HG03159 (cell line): ENCODE measurements around the gene KRTAP10-12.

Experiments used
- ATAC-seq: cut with Tn5 transposase; IDR thresholded peaks from one replicate; pipeline ENCODE4 v1.9.1; 2021; ENCODE audit warnings: mild to moderate bottlenecking, moderate library complexity; ENCODE audit not compliant: unreplicated experiment

KRTAP10-12 gene

DNA sequence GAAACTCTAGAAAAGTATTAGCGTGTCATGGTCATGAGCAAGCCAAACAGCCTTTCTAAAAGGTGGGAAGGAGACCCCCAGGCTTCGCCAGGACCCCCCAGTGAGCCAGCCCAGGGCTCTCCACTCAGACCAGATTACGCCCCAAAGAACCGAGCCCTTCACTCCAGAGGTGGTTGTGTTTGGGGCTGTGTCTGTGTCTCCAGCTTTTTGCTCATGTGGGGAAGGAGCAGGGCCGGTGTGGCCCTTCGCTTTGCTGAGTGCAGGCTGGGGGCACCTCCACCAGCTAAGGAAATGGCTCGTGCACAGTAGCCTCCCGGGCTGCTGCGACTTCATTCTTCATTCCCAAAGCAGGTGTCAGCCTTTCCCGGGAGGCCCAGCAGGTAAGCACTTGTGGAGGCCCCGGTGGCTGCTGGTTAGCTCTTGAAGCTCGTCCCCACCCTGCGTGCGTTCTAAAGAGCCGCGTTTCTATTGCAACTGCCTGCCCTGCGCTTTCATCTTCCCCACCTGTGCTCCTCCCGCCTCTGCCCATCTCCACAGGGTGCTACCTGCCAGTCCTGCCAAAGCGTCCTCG, 13.9 kb downstream of the KRTAP10-12 start:
- ATAC-seq = no peak

DNA sequence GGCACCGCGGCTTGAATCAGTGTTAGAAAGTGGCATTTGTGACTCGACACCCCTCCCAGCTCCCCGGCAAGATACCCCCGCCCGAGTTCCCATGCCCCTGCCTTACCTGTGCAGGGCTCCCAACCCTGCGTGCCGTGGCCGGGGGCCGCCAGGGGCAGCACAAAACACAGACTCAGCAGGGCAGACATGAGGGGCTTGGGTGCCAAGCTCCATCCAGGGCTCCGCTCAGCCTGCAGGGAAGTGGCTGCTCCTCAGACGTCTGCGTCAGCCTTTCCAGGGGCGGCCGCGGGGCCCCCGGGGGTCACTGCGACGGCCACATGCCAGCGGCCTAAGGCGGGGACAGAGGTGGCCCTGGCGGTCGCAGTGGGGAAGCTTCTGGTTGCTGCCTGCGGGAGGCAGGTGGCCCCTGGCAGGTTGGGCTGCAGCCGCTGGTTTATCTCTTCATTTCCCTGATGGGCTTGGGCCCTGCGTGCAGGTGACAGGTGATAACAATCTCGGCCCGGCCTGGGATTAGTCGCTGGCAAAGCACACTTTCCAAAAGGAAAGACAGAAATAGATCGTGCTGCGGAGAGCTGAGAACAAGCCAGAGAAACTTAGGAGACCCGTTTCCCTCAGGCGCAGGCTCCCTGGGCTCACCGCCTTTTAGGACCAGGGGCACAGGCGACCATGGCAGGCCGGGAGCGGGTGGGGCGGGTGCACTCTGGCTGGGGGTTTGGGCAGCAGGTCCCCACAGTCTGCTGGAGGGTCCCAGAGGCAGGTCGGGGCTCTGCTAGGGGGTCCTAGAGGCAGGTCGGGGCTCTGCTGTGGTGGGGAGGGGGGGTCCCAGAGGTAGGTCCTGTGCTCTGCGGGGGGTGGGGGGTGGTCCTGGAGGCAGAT, 14.6 kb downstream of the KRTAP10-12 start, which contains the start of gene TSPEAR:
Gene TSPEAR (minus strand): TSS at position 246 of the 876 bp plus-strand sequence. CDS start 58 bp downstream, at position 188.
- ATAC-seq = no peak

DNA sequence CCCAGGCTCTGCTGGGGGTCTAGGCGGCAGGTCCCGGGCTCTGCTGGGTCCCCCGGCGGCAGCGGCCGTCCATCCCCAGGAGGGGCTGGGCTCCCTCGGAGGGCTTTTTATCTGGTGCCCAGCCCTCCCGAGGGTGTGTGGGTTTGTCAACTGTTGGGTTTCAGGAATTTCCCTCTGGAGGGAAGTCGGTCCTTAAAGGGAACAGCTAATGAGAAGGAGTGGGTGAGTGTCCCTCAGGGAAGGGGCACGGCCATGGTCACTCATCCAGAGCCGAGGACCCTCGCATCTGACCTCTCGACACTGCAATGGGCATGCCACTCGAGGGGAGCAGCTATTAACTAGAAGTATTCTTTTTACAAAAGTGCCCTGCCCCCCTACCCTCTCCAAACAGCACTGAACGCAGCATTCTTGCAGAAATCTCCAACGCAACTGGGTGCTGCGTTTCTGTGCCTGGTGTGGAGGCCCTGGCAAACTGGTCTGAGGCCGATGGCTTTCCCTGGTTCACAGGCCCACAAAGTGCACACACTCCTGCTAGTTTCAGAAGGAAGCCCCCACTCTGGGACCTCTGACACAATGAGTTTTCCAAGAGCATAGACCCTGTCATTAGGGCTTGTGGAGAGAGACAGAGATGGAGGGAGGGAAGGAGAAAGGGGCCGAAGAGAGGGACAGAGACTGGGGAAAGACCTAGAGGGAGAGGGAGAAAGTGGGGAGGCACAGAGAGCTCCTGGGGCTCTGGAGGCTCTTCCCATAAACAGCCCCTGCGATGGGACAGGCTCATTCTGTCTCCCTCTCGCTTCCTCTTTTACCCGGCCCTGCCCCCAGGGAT, 15.4 kb downstream of the KRTAP10-12 start:
- ATAC-seq = no peak

DNA sequence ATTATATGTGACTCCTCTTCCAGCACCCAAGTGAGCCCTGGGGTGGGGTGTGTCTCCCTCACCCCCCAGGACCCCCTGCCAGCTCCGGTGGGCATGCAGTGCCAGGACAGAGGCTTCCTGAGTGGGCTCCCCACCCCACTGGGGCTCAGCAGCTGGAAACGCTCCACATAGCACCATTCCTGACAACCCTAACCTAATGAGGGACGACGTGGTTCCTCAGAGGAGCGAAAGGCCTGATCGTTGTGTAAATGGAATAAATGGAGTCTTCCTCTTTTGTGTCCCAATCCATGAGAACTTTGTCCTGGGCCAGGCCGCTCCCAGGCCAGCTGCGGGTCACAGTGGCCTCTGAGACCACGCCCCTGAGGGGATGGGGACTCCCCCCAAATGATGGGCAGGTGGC, 16.2 kb downstream of the KRTAP10-12 start:
- no peak for ATAC-seq

DNA sequence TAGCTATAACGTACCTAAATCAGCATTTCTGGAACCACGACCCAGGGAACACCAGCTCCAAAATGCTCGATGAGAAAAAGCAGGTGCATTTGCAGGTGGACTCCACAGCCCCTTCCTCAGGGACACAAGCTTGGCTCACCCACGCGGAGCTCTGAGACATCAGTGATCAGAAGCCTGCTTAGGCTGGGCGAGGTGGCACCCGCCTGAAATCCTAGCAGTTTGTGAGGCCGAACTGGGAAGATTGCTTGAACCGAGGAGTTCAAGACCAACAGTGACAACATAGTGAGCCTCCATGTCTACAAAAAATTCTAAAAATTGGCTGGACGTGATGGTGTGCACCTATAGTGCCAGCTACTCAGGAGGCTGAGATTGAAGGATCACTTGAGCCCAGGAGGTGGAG, 16.9 kb downstream of the KRTAP10-12 start:
- ATAC-seq = no peak

DNA sequence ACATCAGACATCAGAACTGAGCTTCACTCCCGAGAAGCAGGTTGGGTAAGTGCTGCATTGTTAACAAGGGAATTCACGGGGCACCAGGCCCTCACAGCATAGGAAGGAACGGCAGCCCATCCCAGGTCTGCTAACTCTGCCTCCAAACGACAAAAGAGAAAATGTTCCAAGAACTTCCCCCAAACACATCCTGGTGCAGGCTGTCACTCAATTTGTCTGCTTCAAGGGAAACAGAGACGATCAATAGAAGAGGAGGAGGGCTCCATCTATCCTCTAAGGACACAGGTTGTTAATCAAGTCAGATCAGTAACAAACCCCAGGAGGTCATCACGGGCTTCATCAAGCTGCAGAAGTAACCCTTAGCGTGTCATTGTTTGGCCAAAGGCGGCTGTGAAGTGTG, 17.9 kb downstream of the KRTAP10-12 start:
- ATAC-seq = no peak

DNA sequence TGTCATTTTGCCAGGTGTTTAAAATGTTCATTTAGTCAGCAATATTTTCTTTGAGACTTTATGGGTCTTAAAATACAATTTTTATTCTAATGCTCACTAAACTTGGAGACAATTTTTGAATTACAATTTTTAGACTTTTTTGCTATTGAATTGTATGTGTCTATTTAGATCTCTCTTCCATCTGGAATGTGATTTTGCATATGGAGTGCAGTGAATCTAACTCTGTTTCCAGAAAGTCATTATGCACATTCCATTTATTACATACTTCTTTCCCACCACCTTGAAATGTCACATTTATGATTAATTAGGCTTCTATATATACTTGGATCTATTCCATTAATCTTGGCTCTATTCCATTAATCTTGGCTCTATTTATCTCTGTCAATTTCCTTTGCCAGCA, 20.0 kb downstream of the KRTAP10-12 start:
- no peak for ATAC-seq

DNA sequence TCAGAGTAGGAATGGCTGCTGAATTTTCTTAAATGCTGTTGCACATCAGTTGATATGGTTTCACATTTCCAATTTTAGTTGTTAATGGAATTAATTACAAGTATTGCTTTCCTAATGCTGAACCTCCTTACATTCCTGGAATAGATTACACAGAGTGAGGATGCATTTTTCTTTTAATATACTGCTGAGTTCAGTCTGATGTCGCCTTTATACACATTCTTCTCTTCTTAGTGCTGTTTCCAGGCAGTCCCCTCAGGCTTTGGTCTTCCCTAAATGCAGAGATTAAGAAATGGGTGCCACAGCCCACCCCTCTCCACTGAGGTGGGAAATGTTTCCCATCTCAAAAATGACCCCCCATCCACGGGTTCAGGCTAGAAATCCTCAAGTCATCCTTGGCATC, 21.1 kb downstream of the KRTAP10-12 start:
- ATAC-seq = no peak

DNA sequence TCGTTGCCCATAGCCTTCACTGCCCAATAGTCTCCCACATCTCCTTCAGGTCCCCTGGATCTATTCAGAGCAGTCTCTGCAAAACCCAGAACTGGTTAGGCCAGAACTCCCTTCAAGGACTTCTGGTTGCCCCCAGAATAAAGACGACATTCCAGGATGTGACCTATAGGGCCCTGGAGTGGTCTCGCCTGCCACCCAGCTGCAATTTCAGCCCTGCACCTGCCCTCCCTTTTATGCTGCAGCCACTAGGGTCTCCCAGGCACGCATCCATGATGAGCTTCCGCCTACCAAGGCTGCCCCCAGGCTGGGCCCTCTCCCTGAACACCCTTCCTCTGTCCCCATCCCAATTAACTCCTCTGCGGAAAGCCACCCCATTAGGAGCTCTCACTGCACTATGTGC, 21.6 kb downstream of the KRTAP10-12 start:
- no peak for ATAC-seq

DNA sequence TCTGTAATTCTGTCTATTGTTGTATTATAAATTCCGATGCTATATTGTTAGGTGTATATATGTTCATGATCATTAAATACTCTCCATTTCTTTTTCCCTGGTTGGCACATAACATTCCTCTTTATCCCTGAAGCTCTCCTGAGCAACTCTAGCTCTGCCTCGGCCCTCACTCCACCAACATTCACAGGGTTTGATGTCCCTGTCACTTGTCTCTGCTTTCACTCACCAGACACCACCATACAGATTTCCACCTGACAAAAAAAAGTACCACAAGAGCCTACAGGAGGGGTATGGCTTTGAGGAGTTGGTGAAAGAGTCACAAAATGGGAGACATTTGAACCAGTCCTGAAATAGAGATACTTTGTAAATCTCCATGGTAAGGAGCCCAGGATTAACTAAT, 23.2 kb downstream of the KRTAP10-12 start:
- ATAC-seq = no peak

DNA sequence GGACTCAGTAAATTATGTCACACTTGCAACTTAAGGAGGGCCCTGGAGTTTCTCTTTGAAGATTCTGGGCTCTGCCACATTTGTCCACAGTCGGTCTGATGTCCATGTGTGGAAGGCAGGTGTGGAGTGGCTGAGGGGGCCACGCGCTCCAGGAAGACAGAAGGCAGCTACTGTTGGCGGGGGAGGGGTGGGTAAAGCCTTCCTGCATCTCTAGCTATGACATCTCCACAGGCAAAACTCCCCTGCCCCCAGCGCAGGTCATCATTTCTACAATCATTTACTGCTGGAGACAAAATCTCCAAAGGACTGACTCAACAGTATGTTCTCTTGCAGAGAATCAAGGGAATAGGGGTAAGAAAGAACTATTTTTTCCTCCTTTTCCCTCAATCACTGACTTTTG, 25.8 kb downstream of the KRTAP10-12 start:
- ATAC-seq = no peak

DNA sequence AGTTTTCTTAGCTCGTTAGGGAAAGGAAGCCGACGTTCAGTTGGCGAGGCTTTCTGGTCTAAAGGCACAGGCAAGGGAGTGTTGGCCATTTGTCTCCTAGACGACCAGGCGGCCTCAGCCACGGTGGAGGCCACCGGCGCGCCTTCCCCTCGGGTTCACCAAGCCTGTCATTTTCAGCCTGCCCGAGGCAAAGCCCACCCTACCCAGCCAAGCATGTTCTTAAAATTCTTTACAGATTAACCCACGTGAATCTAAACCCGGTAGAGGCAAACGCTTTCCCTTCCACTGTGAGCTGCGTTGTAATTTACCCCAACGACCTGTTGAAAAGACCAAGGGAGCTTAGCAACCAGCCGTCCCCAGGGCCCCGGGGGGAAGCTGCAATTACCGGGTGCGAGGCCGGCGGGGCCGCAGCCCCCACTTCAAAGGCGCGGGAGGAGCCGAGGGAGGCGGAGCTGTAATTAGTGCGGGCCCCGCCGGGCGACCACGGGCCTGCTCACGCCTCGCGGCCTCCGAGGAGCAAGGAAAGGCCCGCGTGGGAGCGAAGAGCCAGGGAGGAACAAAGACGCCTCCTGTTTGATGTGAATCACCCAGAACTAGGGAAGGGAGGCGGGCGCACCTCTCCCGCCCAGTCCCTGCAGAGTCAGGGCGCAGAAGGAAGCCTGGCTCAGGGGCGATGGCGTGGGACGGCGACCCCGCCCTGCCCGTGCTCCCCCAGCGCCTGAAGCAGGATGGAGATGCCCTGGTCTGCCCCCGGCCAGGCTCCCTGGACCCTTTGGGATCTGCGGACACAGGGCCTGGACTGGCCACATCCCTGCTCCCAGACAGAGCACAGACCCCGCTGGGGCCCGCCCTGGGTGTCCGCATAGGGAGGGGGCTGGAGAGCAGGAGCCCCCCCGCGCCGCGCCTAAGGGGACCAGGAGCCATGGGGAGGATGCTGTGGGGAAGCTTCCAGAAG, 26.5 kb downstream of the KRTAP10-12 start:
- ATAC-seq = no peak

DNA sequence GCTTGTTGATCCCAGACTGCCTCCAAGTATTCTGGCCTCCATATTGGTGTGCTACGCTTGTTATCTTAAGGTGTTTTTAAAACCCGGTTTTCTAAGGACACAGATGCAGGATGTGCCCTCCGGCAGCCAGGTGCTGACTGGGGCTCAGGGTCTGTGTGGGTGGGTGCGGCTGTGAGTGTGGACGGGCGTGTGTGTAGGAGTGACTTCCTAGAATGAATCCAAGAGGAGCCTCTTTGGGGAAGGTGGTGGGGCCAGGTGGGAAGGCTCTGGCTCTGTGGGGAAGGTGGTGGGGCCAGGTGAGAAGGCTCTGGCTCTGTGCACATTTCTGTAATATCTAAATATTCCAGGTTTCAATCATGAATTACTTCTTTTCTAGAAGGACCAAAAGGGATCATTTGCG, 27.2 kb downstream of the KRTAP10-12 start:
- ATAC-seq = no peak

DNA sequence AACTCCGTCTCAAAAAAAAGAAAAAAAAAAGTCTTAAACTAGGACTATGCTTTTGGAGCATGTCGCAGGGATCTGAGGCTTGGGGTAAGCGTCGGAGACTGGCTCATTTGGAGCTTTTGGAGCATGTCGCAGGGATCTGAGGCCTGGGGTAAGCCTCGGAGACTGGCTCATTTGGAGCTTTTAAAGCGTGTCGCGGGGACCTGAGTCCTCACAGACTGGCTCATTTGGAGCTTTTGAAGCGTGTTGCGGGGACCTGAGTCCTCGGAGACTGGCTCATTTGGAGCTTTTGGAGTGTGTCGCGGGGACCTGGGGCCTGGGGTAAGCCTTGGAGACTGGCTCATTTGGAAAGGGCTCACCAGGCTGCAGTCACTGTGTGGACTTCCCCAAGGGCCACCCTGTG, 28.0 kb downstream of the KRTAP10-12 start:
- ATAC-seq = no peak

DNA sequence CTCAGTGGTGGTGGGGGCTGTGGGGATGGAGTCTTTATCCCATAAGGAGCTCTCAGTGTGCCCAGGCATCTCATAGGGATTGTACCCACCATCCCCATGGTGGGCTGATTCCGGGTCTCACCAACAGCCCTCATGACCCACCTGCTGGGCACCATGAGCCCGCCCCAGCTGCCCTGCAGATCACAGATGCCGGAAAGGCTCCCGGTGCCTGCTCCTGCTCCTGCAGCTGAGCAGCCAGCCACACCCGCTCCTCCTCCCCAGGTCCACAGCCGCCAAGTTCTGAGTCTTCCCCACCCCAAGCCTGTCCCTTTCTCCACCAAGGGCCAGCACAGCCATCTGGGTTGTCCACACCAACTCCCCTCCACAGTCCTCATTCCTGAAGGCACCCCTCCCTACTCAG, 29.9 kb downstream of the KRTAP10-12 start:
- no peak for ATAC-seq

DNA sequence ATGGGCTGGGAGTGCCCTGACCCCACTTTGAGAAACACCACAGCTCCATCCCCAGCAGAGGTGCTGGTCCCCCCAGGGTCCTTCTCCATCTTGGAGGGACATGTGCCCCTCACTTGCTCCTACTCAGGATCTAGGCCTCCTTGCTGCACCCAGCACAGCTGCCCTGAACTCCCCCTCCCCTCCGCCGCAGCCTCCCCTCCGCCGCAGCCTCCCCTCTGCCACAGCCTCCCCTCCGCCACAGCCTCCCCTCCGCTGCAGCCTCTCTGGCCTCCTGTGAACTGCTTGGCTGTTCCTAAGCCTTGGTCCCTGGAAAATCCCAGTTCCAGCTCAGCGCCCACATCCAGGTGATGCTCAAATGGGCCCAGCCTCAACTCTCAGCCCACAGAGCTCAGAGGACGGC, 30.3 kb downstream of the KRTAP10-12 start:
- no peak for ATAC-seq

DNA sequence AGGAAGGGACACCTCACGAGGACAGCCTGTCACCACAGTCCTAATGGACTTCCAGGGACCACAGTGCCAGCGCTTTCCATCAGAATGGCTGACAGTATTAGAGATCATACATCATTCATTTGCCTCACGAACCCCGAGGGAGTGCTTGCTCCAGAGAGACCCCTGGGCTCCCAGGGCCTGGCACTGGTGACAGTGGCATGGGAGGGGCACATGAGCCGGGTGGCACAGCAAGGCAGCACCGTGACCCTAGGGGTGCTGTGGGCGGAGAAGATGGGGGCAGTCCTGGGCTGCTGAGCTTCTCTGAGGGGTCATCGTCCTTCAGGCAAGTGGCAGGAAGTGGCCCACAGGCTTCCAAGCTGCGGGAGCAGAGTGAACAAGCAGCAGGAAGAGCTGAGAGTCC, 30.8 kb downstream of the KRTAP10-12 start:
- no peak for ATAC-seq

DNA sequence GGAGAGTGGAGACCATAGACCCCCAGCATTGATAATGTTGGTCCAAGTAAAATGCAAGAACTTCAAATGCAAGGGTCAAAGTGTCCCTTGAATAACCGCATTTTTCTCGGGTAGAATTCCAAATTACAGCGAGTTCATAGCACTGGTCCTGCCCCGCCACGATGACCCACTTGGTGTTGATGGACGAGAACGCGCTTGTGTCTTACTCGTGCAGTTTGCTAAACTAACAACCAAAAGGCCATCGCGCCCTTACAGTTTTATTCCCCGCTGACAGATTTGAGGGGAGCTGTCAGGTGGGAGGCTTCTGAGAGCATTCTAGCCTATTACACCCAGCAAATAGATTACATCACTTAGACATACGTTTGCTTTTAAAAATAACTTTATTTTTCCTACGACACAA, 31.7 kb downstream of the KRTAP10-12 start:
- no peak for ATAC-seq

DNA sequence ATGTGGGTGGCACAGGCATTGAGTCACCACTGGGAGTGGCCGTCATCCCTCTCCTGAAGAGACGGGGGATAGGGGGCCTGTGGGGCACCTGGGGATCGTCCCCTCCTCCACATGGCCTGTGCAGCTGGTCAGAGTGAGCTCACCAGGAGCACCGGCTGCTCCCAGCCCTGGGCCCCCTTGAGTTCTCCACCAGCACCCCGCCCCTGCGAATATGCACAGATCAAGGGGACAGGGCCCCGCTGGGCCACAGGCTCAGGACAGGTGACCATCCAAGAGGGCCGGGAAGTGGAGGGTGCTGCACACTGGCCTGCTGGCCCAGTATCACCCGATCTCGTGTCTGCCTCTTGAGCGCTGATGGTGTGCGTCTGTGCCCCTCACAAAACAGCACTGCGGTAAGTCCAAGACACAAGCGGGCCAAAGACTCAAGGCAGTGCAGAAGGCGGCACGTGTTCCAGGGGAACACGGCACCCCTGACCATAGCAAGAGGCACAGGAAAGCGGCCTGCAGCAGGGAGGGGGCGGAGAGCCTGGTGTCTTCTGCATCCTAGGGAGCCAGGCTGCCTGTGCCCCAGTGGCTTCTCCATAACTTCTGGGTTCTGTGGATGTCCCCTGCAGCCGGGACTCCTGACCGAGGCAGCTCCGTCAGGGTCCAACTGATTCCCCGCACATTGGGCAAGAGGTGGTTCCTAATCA, 32.5 kb downstream of the KRTAP10-12 start:
- ATAC-seq = no peak

DNA sequence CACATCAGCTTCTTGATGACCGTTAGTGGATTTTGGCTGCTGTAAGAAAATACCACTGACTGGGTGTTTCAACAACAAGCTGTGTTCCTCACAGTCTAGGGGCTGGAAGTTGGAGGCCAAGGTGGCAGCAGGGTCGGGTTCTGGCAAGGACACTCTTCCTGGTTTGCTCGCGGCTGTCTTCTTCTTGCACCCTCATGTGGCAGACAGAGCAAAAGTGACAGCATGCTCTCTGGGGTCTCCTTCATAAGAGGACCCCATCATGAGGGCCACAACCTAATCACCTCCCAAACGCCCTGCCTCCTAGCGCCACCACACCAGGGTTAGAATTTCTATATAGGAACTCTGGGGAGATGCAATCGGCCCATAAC, 33.0 kb downstream of the KRTAP10-12 start:
- no peak for ATAC-seq
